Endothelial cell (in vitro differentiated cells): ENCODE data around the gene PINK1. TPM values are rescaled to one million over a fixed set of nuclear protein-coding genes. Genes with fewer than 3 reads are reported as not detected.
A peak's percentile ranks its signal among the peaks of the same experiment; 100 is the strongest.

Experiments used
- DNase-seq: peaks from one replicate; pipeline ENCODE4 v3.0.0; 2021; ENCODE audit warnings: low spot score
- H3K27ac Mint-ChIP-seq: one replicate; pipeline ENCODE4 v1.8.0; 2021; ENCODE audit warnings: mixed read lengths, inconsistent platforms; ENCODE audit not compliant: unreplicated experiment
- H3K27me3 Mint-ChIP-seq: one replicate; pipeline ENCODE4 v1.8.0; 2021; ENCODE audit warnings: mild to moderate bottlenecking, moderate library complexity, mixed read lengths, inconsistent platforms; ENCODE audit not compliant: unreplicated experiment
- H3K36me3 Mint-ChIP-seq: one replicate; pipeline ENCODE4 v1.8.0; 2021; ENCODE audit warnings: mild to moderate bottlenecking, low read depth, mixed read lengths, inconsistent platforms; ENCODE audit not compliant: unreplicated experiment
- H3K4me1 Mint-ChIP-seq: one replicate; pipeline ENCODE4 v1.8.0; 2021; ENCODE audit warnings: mild to moderate bottlenecking, mixed read lengths, inconsistent platforms; ENCODE audit not compliant: unreplicated experiment
- H3K4me3 Mint-ChIP-seq: one replicate; pipeline ENCODE4 v1.8.0; 2021; ENCODE audit warnings: mild to moderate bottlenecking, mixed read lengths, inconsistent platforms; ENCODE audit not compliant: unreplicated experiment
- H3K9me3 Mint-ChIP-seq: one replicate; pipeline ENCODE4 v1.8.0; 2021; ENCODE audit warnings: mixed read lengths, inconsistent platforms; ENCODE audit not compliant: unreplicated experiment
- CTCF ChIP-seq: fragments of 200-600 bp; sonication (generic); IDR thresholded peaks from one replicate; pipeline ENCODE4 v1.5.0; 2021; ENCODE audit warnings: antibody characterized with exemption; ENCODE audit not compliant: unreplicated experiment
- total RNA-seq: library from RNA; stranded (reverse); fragmentation: NEBNext Ultra II Directional; extraction: Animal tissue kit (Norgen Biotek cat#: 25700); gene quantifications from one replicate; pipeline ENCODE4 v1.2.1, GENCODE V29; 2021; ENCODE audit not compliant: unreplicated experiment

Gene PINK1
- total RNA-seq, 1 donor from 2014 or later = 40.0 TPM

- H3K36me3 Mint-ChIP-seq = no peaks in the 10 kb centered on the region
- peaks cover 8% of the 10 kb centered on the region for H3K27me3 Mint-ChIP-seq
- H3K9me3 Mint-ChIP-seq = no peaks in the 10 kb centered on the region
- H3K4me3 Mint-ChIP-seq = no peak overlapping the region
- TF ChIP-seq CTCF = no peak
- no peak overlapping the region for H3K27ac Mint-ChIP-seq
- no peak for DNase-seq
- peaks cover 4% of the 10 kb centered on the region for H3K4me1 Mint-ChIP-seq
These were observed 62.3 kb downstream of the PINK1 start for GRCh38 chr1:20695515-20695914.

GRCh38 chr1:20696397-20697333, 63.4 kb downstream of the PINK1 start:
- Mint-ChIP-seq H3K4me1 (peaks cover 4% of the 10 kb centered on the region), H3K36me3 (no peaks in the 10 kb centered on the region), H3K27ac (peak overlapping the region; percentile 9), H3K4me3 (peak overlapping the region; percentile 79), H3K9me3 (no peaks in the 10 kb centered on the region), H3K27me3 (peaks cover 9% of the 10 kb centered on the region)
- TF ChIP-seq CTCF = peak; percentile 97
- peak; percentile 94 for DNase-seq

- H3K4me1 Mint-ChIP-seq = peaks cover 4% of the 10 kb centered on the region
- H3K27me3 Mint-ChIP-seq = peaks cover 7% of the 10 kb centered on the region
- no peak for DNase-seq
- no peak for TF ChIP-seq CTCF
- no peak overlapping the region for H3K27ac Mint-ChIP-seq
- no peaks in the 10 kb centered on the region for H3K36me3 Mint-ChIP-seq
- no peak overlapping the region for H3K4me3 Mint-ChIP-seq
- no peaks in the 10 kb centered on the region for H3K9me3 Mint-ChIP-seq
These were observed 64.3 kb downstream of the PINK1 start for GRCh38 chr1:20697563-20697962.

GRCh38 chr1:20698195-20698910, 65.1 kb downstream of the PINK1 start:
- Mint-ChIP-seq H3K4me1 (peaks cover 4% of the 10 kb centered on the region), H3K27ac (no peak overlapping the region), H3K36me3 (peaks cover 4% of the 10 kb centered on the region), H3K27me3 (peaks cover 8% of the 10 kb centered on the region), H3K4me3 (no peak overlapping the region), H3K9me3 (no peaks in the 10 kb centered on the region)
- no peak for DNase-seq
- no peak for TF ChIP-seq CTCF
